Mucosa of descending colon (tissue), 3 donors: ENCODE measurements around the gene TTC33. TPM values are rescaled to one million over a fixed set of nuclear protein-coding genes. Genes with fewer than 3 reads are reported as not detected.

Experiments used
- ATAC-seq: fragments of 200-7000 bp; cut with Tn5 transposase; one replicate; pipeline ENCODE4 v1.9.1; 2020; ENCODE audit warnings: mild to moderate bottlenecking, moderate library complexity
- DNase-seq, 3 donors: peaks; one replicate each; pipeline ENCODE4 v3.0.0-alpha.2; 2020
- H3K36me3 ChIP-seq: fragments of 200-600 bp; one replicate; pipeline ENCODE4 v1.8.0; 2021; ENCODE audit warnings: low read depth, mild to moderate bottlenecking
- H3K4me1 ChIP-seq: fragments of 200-600 bp; one replicate; pipeline ENCODE4 v1.8.0; 2021; ENCODE audit warnings: low read depth, mild to moderate bottlenecking
- H3K4me3 ChIP-seq: fragments of 200-600 bp; one replicate; pipeline ENCODE4 v1.8.0; 2021; ENCODE audit warnings: mild to moderate bottlenecking
- H3K9me3 ChIP-seq: fragments of 200-600 bp; one replicate; pipeline ENCODE4 v1.8.0; 2021; ENCODE audit warnings: mild to moderate bottlenecking
- intact Hi-C, 2 donors: fragments of 100-400 bp; cut with DNase I in 1 of 2; cut with micrococcal nuclease in 1 of 2; formaldehyde crosslinking; loops; one replicate each; pipeline versions ENCODE4 v1.11.0 to v1.11.1; 2022; cut with DNase I, micrococcal nuclease
- total RNA-seq, 3 donors: library from RNA; stranded (reverse); fragmentation: NEBNext Ultra II Directional in 2 of 3; extraction: Animal tissue kit (Norgen Biotek cat#: 25700) in 2 of 3; gene quantifications; one replicate each; pipeline versions ENCODE4 v1.2.1 to v1.2.4, GENCODE V29; 2021 to 2023
- TF ChIP-seq, protein P1 (sequence below): fragments of 200-600 bp; IDR thresholded peaks from one replicate; pipeline ENCODE4 v1.8.0; 2022; ENCODE audit warnings: antibody characterized with exemption, mild to moderate bottlenecking
- donor health status: DM: no; HTN: no; CAD: no; lungs with moderate emphysema.
- donor health status: DM: no; HTN: no; CAD: no.
- donor health status: DM: no; HTN: yes; CAD: no.

Gene TTC33
- total RNA-seq, 3 donors from 2014 or later = 15.1 to 22.6 (median 17.2) TPM

DNA sequence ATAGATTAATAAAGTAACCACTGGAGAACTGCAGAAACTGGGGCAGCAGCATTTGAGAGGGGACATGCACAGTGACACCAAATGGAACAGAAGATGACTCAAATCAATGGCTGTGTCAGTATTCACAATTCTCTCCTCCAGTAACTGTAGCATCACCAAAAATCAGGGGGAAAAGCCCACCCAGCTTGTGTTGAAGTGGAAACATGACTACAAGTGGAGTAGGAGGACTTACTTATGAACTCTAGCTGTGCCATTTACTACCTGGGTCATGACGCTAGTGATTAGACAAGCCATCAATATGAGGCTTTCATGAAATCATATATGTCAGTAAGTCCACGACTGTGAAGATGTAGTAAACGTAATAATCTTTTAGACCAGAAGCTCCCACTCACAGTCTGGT lies 275.8 kb downstream of the TTC33 start:
- intact Hi-C loops = no loop called here
- no peaks in the 10 kb centered on the region for H3K36me3 ChIP-seq
- no peaks in the 10 kb centered on the region for H3K9me3 ChIP-seq
- TF ChIP-seq, protein P1, sequence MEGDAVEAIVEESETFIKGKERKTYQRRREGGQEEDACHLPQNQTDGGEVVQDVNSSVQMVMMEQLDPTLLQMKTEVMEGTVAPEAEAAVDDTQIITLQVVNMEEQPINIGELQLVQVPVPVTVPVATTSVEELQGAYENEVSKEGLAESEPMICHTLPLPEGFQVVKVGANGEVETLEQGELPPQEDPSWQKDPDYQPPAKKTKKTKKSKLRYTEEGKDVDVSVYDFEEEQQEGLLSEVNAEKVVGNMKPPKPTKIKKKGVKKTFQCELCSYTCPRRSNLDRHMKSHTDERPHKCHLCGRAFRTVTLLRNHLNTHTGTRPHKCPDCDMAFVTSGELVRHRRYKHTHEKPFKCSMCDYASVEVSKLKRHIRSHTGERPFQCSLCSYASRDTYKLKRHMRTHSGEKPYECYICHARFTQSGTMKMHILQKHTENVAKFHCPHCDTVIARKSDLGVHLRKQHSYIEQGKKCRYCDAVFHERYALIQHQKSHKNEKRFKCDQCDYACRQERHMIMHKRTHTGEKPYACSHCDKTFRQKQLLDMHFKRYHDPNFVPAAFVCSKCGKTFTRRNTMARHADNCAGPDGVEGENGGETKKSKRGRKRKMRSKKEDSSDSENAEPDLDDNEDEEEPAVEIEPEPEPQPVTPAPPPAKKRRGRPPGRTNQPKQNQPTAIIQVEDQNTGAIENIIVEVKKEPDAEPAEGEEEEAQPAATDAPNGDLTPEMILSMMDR = no peak
- DNase-seq = no peak
- no peaks in the 10 kb centered on the region for H3K4me1 ChIP-seq
- H3K4me3 ChIP-seq = no peak overlapping the region
- no peak for ATAC-seq

DNA sequence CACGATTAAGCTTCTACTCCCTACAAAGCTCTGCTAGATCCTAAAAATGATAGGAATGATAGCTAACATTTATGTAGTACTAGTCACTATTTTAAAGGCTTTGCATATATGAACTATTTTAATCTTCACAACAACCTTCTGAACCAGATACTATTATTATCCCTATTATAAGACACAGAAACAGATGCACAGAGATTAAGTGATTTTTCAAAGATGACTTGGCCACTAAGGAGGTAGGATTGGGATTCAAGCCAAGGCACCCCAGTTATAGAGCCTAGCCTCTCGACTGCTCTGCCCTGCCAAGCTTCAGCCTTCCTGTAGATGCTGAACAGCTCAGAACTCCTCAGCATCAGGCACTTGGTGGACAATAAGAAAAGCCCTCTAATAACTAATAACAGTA lies 277.0 kb downstream of the TTC33 start:
- intact Hi-C loops = no loop called here
- ATAC-seq (no peak), DNase-seq (no peak)
- Histone ChIP-seq H3K36me3 (no peaks in the 10 kb centered on the region), H3K4me3 (no peak overlapping the region), H3K4me1 (no peaks in the 10 kb centered on the region), H3K9me3 (no peaks in the 10 kb centered on the region)
- TF ChIP-seq, protein P1 = no peak

DNA sequence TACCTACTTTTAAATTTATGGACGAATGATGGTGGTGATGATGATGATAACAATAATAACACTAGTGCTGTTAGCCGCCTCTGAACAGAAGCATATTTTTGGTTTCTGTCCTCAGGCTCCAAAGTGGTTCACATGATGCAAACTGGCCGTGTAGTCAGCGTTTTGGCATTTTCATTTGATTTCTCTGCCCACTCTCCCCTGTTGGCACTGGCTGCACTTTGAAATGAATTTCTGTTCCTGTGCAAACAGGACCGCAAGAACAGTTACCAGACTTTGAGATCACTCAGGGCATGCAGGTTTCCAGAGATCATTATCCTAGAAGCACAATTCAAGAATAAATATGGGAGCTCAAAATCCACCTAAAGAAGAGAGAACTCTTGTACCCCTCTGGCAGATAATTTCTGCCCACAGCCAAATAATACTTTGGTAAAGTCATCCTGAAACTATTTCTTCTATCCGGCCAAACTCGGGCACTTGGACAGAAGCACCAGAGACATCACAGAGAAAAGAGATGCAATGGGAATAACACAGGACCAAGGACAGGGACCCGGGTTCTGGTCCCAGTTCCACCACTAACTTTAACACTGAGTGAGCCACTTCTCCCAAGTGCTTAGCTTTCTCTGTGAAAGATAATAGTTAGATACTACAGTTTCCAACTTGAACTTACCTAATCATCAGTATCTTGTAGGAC lies 277.8 kb downstream of the TTC33 start:
- intact Hi-C loops = no loop called here
- TF ChIP-seq, protein P1 = no peak
- no peaks in the 10 kb centered on the region for H3K4me1 ChIP-seq
- ATAC-seq (no peak), DNase-seq (no peak)
- H3K36me3 ChIP-seq = no peaks in the 10 kb centered on the region
- H3K4me3 ChIP-seq = no peak overlapping the region
- no peaks in the 10 kb centered on the region for H3K9me3 ChIP-seq

DNA sequence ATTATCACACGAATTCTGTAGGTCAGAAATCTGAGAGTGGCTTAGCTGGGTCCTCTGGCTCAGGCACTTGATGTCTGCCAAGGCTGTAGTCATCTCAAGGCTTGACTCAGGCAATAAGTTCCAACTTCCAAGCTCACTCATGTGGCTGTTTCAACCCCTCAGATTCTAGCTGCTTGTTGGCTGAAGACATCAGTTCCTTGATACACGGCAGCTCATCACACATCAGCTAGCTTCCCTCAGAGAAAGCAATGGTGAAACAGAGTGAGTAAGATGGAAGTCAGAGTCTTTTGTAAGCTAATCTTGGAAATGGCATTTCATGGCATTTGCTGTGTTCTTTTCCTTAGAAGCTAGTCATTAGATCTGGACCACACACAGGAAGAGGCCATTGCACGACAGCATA lies 280.2 kb downstream of the TTC33 start:
- no peaks in the 10 kb centered on the region for H3K9me3 ChIP-seq
- ATAC-seq (no peak), DNase-seq (no peak)
- H3K36me3 ChIP-seq = no peaks in the 10 kb centered on the region
- TF ChIP-seq, protein P1 = no peak
- intact Hi-C loops = no loop called here
- no peak overlapping the region for H3K4me3 ChIP-seq
- no peaks in the 10 kb centered on the region for H3K4me1 ChIP-seq

DNA sequence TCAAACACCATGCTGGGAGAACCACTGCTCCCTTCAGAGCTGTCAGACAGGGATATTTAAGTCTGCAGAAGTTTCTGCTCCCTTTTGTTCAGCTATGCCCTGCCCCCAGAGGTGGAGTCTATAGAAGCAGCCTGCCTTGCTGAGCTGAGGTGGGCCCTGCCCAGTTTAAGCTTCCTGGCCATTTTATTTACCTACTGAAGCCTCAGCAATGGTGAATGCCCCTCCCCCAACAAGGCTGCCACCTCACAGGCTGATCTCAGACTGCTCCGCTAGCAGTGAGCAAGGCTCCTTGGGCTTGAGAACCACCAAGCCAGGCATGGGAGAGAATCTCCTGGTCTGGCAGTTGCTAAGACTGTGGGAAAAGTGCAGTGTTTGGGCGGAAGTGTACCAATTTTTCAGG lies 281.5 kb downstream of the TTC33 start:
- H3K4me1 ChIP-seq = no peaks in the 10 kb centered on the region
- DNase-seq (no peak), ATAC-seq (no peak)
- no peaks in the 10 kb centered on the region for H3K9me3 ChIP-seq
- intact Hi-C loops = no loop called here
- no peaks in the 10 kb centered on the region for H3K36me3 ChIP-seq
- H3K4me3 ChIP-seq = no peak overlapping the region
- TF ChIP-seq, protein P1 = no peak

DNA sequence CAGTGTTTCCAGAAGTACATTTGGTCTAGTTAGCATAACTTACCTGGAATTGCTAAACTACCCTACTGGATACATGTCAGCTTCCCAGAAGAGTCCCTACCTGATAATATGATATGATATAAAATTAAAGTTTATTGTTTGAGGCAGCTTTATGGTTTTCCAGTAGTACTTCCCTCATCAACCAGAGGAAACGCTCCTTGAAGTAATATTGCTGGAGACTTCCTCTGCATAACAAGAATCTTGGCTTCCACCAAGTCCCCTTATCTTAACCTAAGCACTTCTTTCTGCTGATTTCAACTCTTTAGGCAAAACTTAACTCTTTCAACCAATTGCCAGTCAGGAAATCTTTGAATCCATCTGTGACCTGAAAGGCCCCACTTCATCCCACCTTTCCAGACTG lies 290.3 kb downstream of the TTC33 start:
- H3K9me3 ChIP-seq = peaks cover 6% of the 10 kb centered on the region
- no peaks in the 10 kb centered on the region for H3K4me1 ChIP-seq
- intact Hi-C loops = no loop called here
- no peaks in the 10 kb centered on the region for H3K36me3 ChIP-seq
- ATAC-seq (no peak), DNase-seq (no peak)
- H3K4me3 ChIP-seq = no peak overlapping the region
- TF ChIP-seq, protein P1 = no peak
